Measurements from ENCODE around the gene PTPRC.

- TF ChIP-seq POLR2AphosphoS5 (IDR thresholded peaks at IDR 0.05; ENCODE audit: insufficient read depth in 1 of 2, low read depth in 1 of 2) (no peak), CTCF (IDR thresholded peaks at IDR 0.05) (no peak)
Measured at GRCh38 chr1:198606020-198606438, 32.8 kb upstream of the PTPRC start.

All from vagina (tissue), 2 donors.